A673 (cell line): ENCODE measurements around the gene HPX. TPM values are rescaled to one million over a fixed set of nuclear protein-coding genes. Genes with fewer than 3 reads are reported as not detected.

Source experiments
- BruUV-seq: library from RNA; stranded (reverse); fragments of 400-500 nt; replicated peaks from 2 replicates; lab custom pipeline; 2021; lab: Mats Ljungman, UMichigan
- CTCF ChIA-PET: fragments of 300-600 bp; sonication (Branson Sonifier 250); formaldehyde crosslinking; loops from one replicate; lab custom pipeline; 2022; ENCODE audit warnings: antibody characterized with exemption; lab: Charles Lee
- POLR2A ChIA-PET: fragments of 300-600 bp; sonication (Branson Sonifier 250); formaldehyde crosslinking; loops from one replicate; lab custom pipeline; 2022; ENCODE audit warnings: antibody characterized with exemption; ENCODE audit not compliant: low non-redundant PET; lab: Charles Lee
- DNase-seq: peaks from one replicate; pipeline ENCODE4 v3.0.0-alpha.2; 2015; ENCODE audit warnings: low spot score
- H3K27ac ChIP-seq: fragments of 200-600 bp; sonication (generic); 2 replicates; pipeline ENCODE4 v1.5.1; 2016; ENCODE audit warnings: mixed run types, low read depth, mild to moderate bottlenecking, mixed read lengths, antibody characterized with exemption, low read length; ENCODE audit not compliant: poor library complexity, severe bottlenecking
- H3K27me3 ChIP-seq: fragments of 200-600 bp; sonication (generic); replicated peaks from 2 replicates; pipeline ENCODE4 v1.6.1; 2017; ENCODE audit warnings: mixed run types, low read depth, mild to moderate bottlenecking, mixed read lengths, antibody characterized with exemption, low read length; ENCODE audit not compliant: insufficient read depth, poor library complexity
- H3K36me3 ChIP-seq: fragments of 200-600 bp; sonication (generic); 2 replicates; pipeline ENCODE4 v1.6.1; 2016; ENCODE audit warnings: mixed run types, mild to moderate bottlenecking, mixed read lengths, antibody characterized with exemption, low read length; ENCODE audit not compliant: insufficient read depth, poor library complexity, severe bottlenecking
- H3K4me1 ChIP-seq: fragments of 200-600 bp; sonication (generic); 2 replicates; pipeline ENCODE4 v1.6.1; 2017; ENCODE audit warnings: mixed run types, mild to moderate bottlenecking, mixed read lengths, antibody characterized with exemption, low read length; ENCODE audit not compliant: insufficient read depth, poor library complexity, severe bottlenecking
- H3K4me3 ChIP-seq: fragments of 200-600 bp; sonication (generic); 2 replicates; pipeline ENCODE4 v1.5.1; 2016; ENCODE audit warnings: low read depth, mixed run types, mild to moderate bottlenecking, mixed read lengths, low read length; ENCODE audit not compliant: poor library complexity, severe bottlenecking
- H3K9me3 ChIP-seq: fragments of 200-600 bp; sonication (generic); 2 replicates; pipeline ENCODE4 v1.6.1; 2016; ENCODE audit warnings: mixed run types, low read depth, mild to moderate bottlenecking, mixed read lengths, antibody characterized with exemption, low read length; ENCODE audit not compliant: poor library complexity, severe bottlenecking
- CTCF ChIP-seq: fragments of 300-800, 200-600 bp; sonication (generic); conservative IDR thresholded peaks from 2 replicates; pipeline ENCODE4 v1.5.1; 2017; ENCODE audit warnings: low read depth, mild to moderate bottlenecking, antibody characterized with exemption, low read length, moderate library complexity, mixed read lengths
- EZH2 ChIP-seq: fragments of 200-600 bp; sonication (generic); IDR thresholded peaks from 2 replicates; pipeline ENCODE4 v1.6.1; 2017; ENCODE audit warnings: borderline replicate concordance, low read depth, mild to moderate bottlenecking, mixed read lengths, antibody characterized with exemption, low read length; ENCODE audit not compliant: poor library complexity, severe bottlenecking
- intact Hi-C: fragments of 100-400 bp; cut with micrococcal nuclease; formaldehyde crosslinking; loops from one replicate; pipeline ENCODE4 v1.10.0; 2022; ENCODE audit not compliant: unreplicated experiment
- total RNA-seq: library from RNA; stranded (reverse); gene quantifications from 2 replicates; pipeline ENCODE4 v1.2.3, GENCODE V29; 2021

Gene HPX
- total RNA-seq, 1 experiment from 2014 or later = 4.5 TPM

GRCh38 chr11:6438979-6439571 is 1.7 kb downstream of the HPX start:
- BruUV-seq = no TSS peak
- H3K9me3 ChIP-seq = no peaks in the 10 kb centered on the region
- peaks cover 4% of the 10 kb centered on the region for H3K4me1 ChIP-seq
- no peak overlapping the region for H3K4me3 ChIP-seq
- H3K27ac ChIP-seq = no peak overlapping the region
- peak; percentile 75 for DNase-seq
- TF ChIP-seq CTCF (peak; percentile 84), EZH2 (no peak)
- ChIA-PET POLR2A (no interaction called here), CTCF (interaction anchor here (0.5 to 1.0 kb wide), 4 partner anchors 30 to 60 kb away, joined by 3 to 6 read pairs (median 4); no protein-coding TSS in a partner anchor)
- no peaks in the 10 kb centered on the region for H3K36me3 ChIP-seq
- intact Hi-C loops = loop anchor here (2.0 kb wide), 1 partner anchor 20 kb away; the partner anchor contains the start of gene APBB1
- no peaks in the 10 kb centered on the region for H3K27me3 ChIP-seq

- Histone ChIP-seq H3K27me3 (no peaks in the 10 kb centered on the region), H3K36me3 (no peaks in the 10 kb centered on the region), H3K9me3 (no peaks in the 10 kb centered on the region), H3K4me3 (no peak overlapping the region), H3K4me1 (peaks cover under 1% of the 10 kb centered on the region), H3K27ac (no peak overlapping the region)
- CTCF ChIA-PET = no interaction called here
- TF ChIP-seq CTCF = no peak
- no peak for TF ChIP-seq EZH2
- intact Hi-C loops = loop anchor here (2.0 kb wide), 1 partner anchor 19 kb away; the partner anchor contains the start of gene APBB1
- no peak for DNase-seq
- BruUV-seq = no TSS peak
- POLR2A ChIA-PET = no interaction called here
Observed at GRCh38 chr11:6437993-6438392, 2.8 kb downstream of the HPX start.

GRCh38 chr11:6437423-6437822 is 3.4 kb downstream of the HPX start:
- intact Hi-C loops = no loop called here
- BruUV-seq = no TSS peak

More at GRCh38 chr11:6437423-6437822, 3.4 kb downstream of the HPX start:
- H3K4me3 ChIP-seq = no peak overlapping the region
- no peak for TF ChIP-seq EZH2
- no peak for TF ChIP-seq CTCF
- no peaks in the 10 kb centered on the region for H3K36me3 ChIP-seq
- H3K4me1 ChIP-seq = no peaks in the 10 kb centered on the region
- no peaks in the 10 kb centered on the region for H3K9me3 ChIP-seq
- no peaks in the 10 kb centered on the region for H3K27me3 ChIP-seq
- DNase-seq = no peak
- H3K27ac ChIP-seq = no peak overlapping the region
- ChIA-PET CTCF (no interaction called here), POLR2A (no interaction called here)
